ENCODE measurements around the gene ACTN4.

ACTN4 gene

DNA sequence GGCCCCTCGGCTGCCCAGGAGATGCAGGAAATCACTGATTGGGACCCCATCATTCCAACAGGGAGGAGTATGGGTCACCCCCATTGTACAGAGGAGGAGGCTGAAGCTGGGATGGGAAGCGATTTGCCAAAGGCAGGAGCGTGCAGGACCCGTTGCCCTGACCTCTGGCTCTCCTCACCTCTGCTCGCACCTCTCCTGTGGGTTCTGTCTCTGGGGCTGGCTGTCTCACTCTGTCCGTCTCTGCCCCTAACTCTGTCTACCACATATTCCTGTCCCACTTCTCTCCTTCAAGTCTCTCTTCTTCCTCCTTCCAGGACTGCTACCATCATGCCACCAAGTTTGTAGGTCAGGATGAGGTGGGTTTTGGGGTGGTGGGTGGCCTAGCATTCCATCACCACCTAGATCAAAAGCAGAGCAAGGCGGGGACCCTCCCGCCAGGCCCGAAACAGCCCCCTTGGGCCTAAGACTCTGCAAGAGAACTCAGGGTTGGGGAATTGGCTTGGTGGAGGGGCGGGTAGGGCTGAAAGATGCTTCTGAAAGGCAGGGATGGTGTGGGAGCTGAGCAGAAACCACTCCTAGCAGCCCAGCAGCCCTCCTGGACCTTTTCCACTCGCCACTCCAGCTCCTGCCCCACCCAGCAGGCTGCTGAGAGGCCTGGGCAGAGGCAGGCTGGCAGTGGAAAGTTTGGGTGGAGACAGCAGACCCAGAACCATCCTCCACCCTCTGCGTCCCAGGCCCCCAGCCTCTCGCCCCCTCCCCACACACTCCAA is 126.9 kb downstream of the ACTN4 start:
- no peak for DNase-seq

DNA sequence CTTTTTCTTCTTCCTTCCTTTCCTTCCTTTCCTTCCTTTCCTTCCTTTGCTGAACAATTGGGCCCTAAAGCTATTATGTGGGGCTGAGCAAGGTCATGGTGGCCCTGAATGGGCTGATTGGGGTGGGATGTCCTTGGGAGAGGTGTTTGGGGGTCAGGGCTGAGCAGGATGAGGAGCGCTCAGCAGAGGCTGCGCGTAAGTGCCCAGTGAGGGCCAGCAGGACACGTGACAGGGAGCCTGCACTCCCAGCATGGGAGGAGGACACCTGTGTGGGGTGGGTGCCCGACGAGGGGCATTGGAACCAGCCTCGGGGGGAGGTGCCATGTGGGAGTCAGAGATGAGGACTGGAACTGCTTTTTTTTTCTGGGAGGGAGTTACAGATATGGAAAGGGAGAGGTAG is 131.3 kb downstream of the ACTN4 start:
- no peak for DNase-seq

DNA sequence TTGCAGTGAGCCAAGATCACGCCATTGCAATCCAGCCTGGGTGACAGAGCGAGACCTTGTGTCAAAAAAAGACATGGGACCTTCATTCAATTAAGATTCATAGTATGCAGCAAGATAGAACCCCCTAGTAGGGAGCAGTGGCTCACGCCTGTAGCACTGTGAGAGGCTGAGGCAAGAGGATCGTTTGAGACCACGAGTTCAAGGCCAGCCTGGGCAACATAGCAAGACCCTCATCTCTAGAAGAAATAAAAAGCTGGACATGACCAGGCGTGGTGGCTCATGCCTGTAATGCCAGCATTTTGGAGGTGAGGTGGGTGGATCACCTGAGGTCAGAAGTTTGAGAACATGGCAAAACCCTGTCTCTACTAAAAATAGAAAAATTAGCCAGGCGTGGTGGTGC is 133.0 kb downstream of the ACTN4 start:
- DNase-seq = no peak

DNA sequence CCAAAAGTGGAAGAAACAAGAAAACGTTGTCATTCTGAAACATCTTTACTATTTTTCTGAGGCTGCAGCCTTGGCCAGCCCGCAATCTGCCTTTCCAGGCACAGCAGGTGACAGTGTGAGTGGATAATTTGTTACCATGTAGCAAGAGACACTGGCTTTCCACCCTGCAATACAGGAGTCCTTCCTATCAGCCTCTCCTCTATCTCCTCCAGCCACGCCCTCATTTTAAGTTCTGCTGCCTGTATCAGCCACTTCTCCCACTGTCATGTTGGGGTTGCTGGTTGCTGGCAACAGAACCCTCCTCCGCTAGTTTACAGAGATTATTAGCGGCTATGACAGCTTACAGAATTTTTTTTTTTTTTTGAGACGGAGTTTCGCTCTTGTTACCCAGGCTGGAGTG is 133.6 kb downstream of the ACTN4 start:
- DNase-seq = no peak
